Effector CD4-positive, alpha-beta T cell (primary cell): ENCODE results near the gene FHL1.
A peak's percentile ranks its signal among the peaks of the same experiment; 100 is the strongest.

ENCODE experiments used
- DNase-seq: peaks from one replicate; pipeline ENCODE4 v3.0.0-alpha.2; 2020

Gene FHL1

GRCh38 chrX:136190038-136190713 is 42.8 kb downstream of the FHL1 start:
- no peak for DNase-seq

GRCh38 chrX:136191171-136191570 is 43.8 kb downstream of the FHL1 start:
- DNase-seq = no peak

- no peak for DNase-seq
Observed at GRCh38 chrX:136192135-136192534, 44.8 kb downstream of the FHL1 start.

DNA sequence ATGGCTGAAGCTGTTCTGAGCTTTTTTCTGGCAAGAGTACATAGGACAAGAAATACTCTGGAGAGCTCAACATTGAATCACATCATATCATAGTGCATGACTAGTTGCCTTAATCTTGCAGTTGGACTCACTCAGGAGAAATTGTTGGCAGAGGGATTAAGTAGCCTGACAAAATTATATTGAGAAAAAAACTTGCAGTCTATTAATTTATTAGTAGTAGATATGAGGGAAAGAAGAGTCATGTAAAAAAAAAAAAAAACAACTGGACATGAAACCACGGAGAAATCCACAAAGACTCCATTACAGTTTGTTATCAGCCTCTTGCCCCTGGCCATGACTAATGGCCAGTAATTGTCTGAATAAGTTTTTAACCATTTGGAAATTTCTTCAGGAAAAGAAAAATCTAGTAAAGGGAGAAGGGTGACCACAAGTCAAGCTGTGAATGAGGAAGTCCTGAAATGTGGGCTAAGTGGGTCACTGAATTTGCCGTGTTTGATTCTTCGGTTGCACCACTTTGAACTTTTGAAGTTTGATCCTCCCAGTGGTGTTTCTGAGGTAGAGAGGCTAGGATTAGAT is 45.6 kb downstream of the FHL1 start:
- no peak for DNase-seq

- no peak for DNase-seq
Observed at GRCh38 chrX:136193771-136194170, 46.4 kb downstream of the FHL1 start.

GRCh38 chrX:136194536-136194935 is 47.2 kb downstream of the FHL1 start:
- no peak for DNase-seq

GRCh38 chrX:136195247-136195646 is 47.9 kb downstream of the FHL1 start:
- DNase-seq = no peak

- DNase-seq = no peak
Observed at GRCh38 chrX:136196691-136197155, 49.4 kb downstream of the FHL1 start.

- DNase-seq = no peak
Observed at GRCh38 chrX:136198010-136198409, 50.7 kb downstream of the FHL1 start.

GRCh38 chrX:136198678-136199243 is 51.4 kb downstream of the FHL1 start:
- no peak for DNase-seq

GRCh38 chrX:136199365-136199764 is 52.0 kb downstream of the FHL1 start:
- DNase-seq = no peak

GRCh38 chrX:136200466-136200865 is 53.1 kb downstream of the FHL1 start:
- DNase-seq = no peak

DNA sequence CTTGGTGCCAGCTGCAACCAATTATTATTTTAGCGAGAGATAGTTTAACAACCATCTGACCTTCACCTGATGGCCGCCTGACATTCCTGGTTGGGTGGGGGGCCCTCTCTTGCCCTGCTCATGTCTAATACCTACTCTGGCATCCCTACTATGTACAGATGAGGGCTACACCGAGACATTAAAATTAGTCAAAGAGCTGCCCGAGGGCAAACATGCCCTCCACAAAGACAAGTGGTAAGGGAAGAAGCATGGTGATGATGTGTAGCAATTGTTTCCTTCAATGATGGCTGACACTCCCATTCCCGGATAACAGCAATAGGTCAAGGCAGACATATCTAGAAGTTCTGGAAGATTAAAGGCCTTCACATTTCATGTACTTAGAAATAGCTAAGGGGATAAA is 54.3 kb downstream of the FHL1 start:
- DNase-seq = no peak

- no peak for DNase-seq
Observed at GRCh38 chrX:136202889-136203288, 55.6 kb downstream of the FHL1 start.

DNA sequence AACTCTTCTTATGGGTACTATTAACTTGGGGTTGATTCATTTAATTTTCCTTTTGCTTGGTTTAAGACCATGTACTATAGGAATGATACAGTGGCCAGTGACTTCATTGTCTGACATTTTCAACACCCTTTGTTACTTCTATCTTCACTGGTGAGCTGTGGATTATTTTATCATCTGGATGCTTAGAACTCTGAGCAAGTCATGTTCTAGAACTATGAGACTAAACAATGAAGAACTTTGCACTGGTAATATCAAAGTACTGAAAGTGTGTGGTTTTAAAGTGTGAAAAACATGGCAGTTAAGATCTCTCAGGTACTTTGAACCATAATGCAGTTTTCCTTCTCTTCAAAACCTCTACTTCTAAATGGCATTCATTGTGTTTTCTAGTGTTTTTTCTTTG is 56.1 kb downstream of the FHL1 start:
- DNase-seq = no peak

GRCh38 chrX:136203951-136204350 is 56.6 kb downstream of the FHL1 start:
- DNase-seq = no peak

DNA sequence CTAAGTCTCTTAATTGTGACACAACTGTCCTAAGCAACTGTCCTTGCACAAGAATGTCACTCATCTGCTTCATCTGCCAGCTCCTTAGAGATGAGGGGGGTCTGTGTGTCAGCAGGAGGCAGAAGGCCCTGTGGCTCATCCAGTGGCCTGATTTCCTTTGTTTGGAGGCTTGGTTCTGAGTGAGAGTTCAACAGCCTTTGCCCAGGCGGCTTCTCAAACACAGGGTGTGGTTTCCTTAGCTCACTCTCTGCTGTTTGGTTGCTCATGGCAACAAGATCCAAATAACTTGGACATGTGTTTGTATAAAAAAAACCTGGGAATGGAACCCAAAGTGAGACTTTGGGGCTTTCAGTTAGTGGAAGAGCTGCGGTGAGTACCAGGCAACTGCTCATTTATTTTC is 57.2 kb downstream of the FHL1 start:
- no peak for DNase-seq

GRCh38 chrX:136205882-136206380 is 58.6 kb downstream of the FHL1 start:
- DNase-seq = no peak

DNA sequence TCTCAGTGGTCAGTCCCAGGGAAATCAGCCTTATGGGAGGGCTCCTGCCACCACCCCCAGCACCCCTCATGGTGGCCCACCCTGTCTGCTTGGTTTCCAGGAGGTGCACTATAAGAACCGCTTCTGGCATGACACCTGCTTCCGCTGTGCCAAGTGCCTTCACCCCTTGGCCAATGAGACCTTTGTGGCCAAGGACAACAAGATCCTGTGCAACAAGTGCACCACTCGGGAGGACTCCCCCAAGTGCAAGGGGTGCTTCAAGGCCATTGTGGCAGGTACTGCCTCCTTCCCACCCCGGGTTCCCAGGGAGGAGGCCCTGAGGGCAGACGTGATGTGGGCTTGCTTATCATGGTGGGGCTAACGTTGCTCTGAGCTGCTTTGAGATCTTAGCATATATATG is 59.6 kb downstream of the FHL1 start:
- no peak for DNase-seq

GRCh38 chrX:136207546-136207945 is 60.2 kb downstream of the FHL1 start:
- DNase-seq = no peak

DNA sequence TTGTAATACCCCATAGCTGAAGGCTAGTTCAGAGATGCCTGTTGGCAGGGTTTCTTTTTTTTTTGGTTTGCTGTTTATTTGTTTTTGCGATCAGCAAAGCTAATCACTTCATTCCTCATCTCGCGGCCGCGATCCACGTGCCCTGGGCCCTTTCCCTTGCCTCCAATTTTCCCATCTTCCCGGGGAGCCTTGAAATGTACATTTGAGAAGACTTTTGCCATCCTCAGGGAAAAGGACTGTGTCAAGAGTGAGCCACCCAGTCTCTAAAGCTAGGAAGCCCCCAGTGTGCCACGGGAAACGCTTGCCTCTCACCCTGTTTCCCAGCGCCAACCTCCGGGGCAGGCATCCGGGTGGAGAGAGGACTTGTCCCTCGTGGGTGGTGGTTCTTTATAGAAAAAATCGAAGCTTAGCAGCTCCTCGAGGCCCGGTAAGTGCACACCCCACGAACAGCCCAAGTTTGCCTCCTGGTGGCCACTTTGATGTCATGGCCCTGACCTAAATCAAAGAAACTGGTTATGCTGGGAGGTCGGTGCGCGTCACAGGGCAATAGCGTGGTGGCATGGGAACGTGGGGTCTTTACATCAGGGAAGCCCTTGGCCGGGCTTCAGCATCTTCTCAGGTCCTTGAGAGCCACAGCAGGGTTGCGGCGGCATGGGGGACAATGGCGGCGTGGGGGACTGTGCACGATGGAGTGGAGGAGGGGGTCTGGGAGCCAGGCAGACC is 61.8 kb downstream of the FHL1 start:
- DNase-seq = peak; percentile 8

DNA sequence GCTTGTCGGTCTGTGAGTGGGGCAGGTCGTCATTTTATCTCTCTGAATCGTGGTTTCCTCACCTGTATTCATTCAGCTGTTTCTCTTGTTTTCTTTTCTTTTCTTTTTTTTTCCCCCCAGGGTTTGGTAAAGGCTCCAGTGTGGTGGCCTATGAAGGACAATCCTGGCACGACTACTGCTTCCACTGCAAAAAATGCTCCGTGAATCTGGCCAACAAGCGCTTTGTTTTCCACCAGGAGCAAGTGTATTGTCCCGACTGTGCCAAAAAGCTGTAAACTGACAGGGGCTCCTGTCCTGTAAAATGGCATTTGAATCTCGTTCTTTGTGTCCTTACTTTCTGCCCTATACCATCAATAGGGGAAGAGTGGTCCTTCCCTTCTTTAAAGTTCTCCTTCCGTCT is 62.4 kb downstream of the FHL1 start:
- no peak for DNase-seq

- no peak for DNase-seq
Observed at GRCh38 chrX:136210243-136210642, 62.9 kb downstream of the FHL1 start.

- DNase-seq = no peak
Observed at GRCh38 chrX:136210806-136211205, 63.5 kb downstream of the FHL1 start.
